Measurements from ENCODE around the gene PCGF1.
"Not testable (repeated sequence)": the region's sequence is repeated elsewhere in the genome, so short reads cannot be mapped to it uniquely, and the experiment has no call there.

PCGF1 gene

DNA sequence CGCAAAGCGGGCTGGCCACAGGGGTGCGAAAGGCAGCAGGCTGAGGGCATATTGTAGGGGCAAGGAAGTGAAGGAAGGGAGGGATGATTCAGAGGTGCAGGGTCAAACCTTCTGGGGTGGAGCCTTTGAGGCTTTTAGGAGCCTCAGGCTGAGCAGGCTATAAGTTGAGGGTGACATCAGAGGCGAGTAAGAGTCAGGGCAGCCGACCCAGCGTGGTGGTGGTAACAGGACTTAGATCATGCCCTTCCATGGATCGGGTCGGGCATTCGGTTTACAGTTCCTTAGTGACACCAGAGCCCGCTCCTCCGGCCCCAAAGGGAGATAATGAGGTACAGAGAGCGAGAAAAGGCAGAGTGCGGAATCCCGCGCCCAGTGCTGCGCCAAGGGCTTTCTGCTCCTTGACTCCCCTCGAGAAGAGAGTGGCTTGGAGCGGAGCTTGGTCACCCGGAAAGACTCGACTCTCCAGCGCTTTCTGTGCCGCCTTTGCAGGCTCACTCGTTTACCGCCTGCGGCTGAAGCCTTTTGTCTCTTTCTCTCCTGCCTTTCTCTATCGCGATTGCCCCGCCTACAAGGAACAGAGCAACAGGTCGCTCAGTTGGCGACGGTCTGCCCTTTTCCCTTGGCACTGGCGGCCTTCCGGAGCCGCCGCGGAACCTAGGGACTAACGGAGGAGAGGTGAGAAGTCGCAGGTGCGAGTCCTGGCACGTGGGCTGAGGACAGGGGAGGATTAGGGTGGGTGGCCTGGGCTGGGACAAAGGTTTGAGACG lies 8.8 kb downstream of the PCGF1 start:
- peak; percentile 52 for DNase-seq

- DNase-seq = peak; percentile 36
Measured at GRCh38 chr2:74497777-74498499, 9.6 kb downstream of the PCGF1 start.

- DNase-seq = no peak
Measured at GRCh38 chr2:74496997-74497776, 10.3 kb downstream of the PCGF1 start.

DNA sequence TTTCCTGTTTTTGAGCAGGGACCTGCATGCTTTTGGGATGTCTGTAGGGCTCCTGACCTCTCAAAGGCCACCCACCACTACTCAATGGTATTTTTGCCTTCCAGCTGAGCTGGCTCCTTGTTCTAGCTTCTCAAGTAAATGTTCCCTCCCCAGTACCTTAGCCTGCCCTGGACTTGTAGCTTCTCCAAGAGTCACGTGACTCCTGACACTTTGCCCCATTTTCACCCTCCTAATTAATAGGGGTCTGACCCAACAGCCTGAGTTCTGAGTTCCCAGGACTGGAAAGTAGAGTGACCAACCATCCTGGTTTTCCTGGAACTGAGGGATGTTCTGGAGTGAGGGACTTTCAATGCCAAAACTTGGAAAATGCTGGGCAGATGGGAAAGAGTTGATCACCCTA lies 12.1 kb downstream of the PCGF1 start:
- no peak for DNase-seq

- DNase-seq = no peak
Measured at GRCh38 chr2:74493546-74493945, 13.9 kb downstream of the PCGF1 start.

GRCh38 chr2:74491648-74492544 lies 15.6 kb downstream of the PCGF1 start:
- no peak for DNase-seq

DNA sequence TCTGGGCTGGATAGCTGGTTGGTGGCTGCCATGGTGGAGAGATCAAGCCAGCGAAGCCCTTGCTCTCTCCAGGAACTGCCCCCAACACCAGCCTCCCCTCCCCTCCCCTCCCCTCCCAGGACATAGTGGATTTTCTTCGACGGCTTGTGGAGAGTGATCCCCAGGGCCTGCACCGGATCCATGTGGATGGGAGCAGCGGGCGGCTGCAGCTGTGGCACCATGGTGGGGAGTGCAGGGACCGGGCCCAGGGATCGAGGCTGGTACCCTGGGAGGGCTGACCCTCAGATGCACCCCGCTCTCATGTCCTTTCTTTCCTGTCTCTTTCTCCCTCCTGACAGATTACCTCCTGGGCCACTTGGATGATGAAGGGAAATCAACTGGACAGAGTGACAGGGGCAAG lies 17.6 kb downstream of the PCGF1 start:
- DNase-seq = no peak

- DNase-seq = no peak
Measured at GRCh38 chr2:74488643-74489481, 18.6 kb downstream of the PCGF1 start.

DNA sequence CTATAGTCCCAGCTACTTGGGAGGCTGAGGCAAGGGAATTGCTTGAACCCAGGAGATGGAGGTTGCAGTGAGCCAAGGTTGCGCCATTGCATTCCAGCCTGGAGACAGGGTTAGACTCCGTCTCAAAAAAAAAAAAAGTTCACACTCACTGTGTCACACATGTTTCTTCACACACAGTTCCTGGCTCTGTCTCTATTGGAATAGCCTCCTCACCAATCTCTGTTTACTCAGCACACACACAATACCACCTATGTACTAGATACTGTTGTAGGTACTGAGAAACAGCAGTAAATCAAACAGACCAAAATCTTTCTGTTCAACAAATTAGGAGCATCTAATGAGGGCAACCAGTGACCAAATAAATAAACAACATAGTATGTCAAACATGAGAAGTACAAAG lies 21.4 kb downstream of the PCGF1 start:
- DNase-seq = no peak

DNA sequence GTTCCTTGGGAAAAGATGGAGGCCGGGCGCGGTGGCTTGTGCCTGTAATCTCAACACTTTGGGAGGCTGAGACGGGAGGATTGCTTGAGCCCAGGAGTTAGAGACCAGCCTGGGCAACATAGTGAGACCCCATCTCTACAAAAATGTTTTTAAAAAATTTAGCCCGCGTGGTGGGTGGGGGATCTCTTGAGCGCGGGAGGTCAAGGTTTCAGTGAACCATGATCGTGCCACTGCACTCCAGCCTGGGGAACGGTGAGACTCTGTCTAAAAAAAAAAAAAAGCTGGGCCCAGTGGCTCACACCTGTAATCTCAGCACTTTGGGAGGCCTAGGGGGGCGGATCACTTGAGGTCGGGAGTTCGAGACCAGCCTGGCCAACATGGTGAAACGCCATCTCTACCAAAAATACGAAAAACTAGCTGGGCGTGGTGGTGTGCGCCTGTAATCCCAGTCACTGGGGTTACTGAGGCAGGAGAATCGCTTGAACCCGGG lies 23.8 kb downstream of the PCGF1 start:
- DNase-seq = not testable (repeated sequence)

GRCh38 chr2:74482801-74483674 lies 24.5 kb downstream of the PCGF1 start, which contains the start of the genes CCDC142 and TTC31:
TSS of gene CCDC142 (minus strand) at chr2:74482998. CDS start at chr2:74482837, 161 bp downstream.
TSS of gene TTC31 (plus strand) at chr2:74483081. CDS start at chr2:74483096, 15 bp downstream.
- DNase-seq = peak; percentile 96

DNA sequence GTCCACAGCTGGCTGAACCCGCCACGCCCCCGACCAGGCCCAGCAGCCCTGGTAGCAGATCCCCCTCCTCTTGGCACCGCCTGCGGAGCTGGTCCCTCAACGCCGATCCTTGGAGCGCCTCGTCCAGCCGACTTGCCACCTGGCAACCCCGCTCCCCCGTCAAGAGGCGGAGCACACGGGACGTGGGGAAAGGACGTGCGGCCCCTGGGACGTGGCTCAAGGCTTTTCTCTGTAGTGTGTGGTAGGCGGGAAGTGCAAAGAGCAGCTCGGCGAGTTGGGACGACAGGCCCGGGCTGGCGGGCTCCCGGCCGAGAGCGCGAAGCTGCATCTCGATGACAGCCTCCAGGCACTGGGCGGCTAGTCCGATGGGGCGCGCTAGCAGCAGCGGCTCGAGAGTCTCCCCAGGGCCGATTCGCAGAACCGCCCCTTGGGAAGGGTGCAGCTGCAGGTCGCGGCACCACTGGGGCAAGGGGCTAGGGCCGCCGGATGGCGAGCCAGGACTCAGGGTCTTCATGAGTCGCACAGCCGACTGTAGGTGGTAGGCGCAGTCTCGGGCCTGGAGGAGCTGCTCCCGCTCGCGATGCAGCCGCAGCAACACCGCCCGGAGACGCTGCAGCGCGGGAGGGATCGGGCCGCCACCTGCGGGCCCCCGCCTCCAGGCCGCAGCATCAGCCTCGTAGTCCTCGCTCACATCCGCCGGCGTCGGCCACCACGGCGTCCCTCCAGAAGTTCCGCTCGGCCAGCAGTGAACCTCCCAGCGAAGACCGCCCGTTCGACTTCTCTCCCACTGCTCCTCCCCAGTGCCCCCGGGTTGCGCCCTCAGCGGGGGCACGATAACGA lies 25.3 kb downstream of the PCGF1 start:
- peak; percentile 44 for DNase-seq

GRCh38 chr2:74481431-74481830 lies 26.1 kb downstream of the PCGF1 start:
- peak; percentile 82 for DNase-seq

- DNase-seq = no peak
Measured at GRCh38 chr2:74474899-74475298, 32.6 kb downstream of the PCGF1 start.

DNA sequence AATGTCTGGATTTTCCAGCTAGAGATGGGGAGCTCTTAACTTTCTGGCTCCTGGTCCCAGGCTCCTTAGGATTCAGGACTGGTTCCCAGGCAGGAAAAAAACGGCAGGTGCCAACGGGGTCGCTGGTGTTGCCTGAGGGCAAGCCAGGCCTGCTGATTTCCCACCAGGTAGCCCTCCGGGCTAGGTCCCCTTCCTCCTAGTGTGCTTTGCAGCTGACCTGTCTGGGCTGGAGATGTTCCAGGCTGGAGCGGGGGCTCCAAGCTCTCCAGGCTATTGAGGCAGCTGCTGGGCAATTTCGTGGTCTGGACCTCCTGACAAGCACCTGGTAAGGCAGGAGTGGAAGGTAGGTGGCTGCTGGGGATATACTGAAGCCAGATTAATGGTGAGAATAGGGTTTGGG lies 33.0 kb downstream of the PCGF1 start:
- no peak for DNase-seq

- no peak for DNase-seq
Measured at GRCh38 chr2:74472945-74473258, 34.6 kb downstream of the PCGF1 start.

DNA sequence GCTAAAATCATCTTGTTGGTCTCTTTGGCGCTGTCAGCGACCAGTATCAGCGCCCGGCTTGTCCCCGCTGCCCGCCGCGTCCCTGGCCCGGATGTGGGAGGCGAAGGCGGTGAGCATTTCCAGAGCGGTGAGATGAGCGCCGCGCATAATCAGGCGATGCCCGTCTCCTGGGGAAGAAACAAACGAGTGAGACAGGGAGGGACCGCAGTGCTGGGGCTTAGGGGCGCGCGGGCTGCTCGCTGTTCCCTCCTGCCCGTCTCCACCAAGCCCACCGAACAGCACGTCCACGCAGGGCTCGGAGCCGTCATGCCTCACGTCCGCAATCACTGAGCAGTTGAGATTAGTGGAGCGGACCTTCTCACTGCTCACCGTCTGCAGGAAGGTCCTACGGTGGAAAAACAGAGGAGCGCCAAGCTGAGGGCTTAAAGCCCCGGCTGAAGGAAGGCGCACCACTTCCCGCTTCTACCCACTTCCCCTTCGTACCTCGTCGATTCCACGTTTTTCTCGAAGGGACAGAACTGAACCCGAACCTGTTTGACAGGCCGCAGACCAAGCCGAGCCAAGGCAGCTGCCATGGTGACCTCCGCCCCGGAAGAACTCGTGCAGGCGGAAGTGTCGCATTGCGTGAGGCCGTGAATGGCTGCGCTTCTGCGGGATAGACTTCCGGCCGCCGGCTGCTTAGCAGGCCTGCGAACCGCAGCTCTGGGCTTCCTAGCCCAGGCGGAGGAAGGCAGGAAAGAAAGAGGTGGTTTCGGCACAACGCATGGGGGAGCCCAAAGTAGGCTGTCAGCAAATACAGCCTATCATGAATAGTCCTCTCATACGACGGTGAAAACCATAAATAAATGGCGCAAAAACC lies 35.2 kb downstream of the PCGF1 start, which contains the start of gene MRPL53:
Gene MRPL53 (minus strand): TSS at position 595 of the 859 bp plus-strand sequence. CDS start 20 bp downstream, at position 575.
- DNase-seq = peak; percentile 93
